Occipital lobe (tissue), 2 donors: Measurements from ENCODE around the gene L1TD1. TPM values are rescaled to one million over a fixed set of nuclear protein-coding genes. Genes with fewer than 3 reads are reported as not detected.
"Not testable (repeated sequence)": the region's sequence is repeated elsewhere in the genome, so short reads cannot be mapped to it uniquely, and the experiment has no call there.

Source experiments
- DNase-seq: peaks from one replicate; lab custom pipeline; 2025; lab: John Stamatoyannopoulos, UW
- total RNA-seq: library from RNA; depleted of rRNA; stranded (reverse); fragments of >200 nt; gene quantifications from one replicate; pipeline ENCODE4 v1.2.3, GENCODE V29; 2014

L1TD1 gene
- total RNA-seq, 1 donor from 2014 or later = not detected

DNA sequence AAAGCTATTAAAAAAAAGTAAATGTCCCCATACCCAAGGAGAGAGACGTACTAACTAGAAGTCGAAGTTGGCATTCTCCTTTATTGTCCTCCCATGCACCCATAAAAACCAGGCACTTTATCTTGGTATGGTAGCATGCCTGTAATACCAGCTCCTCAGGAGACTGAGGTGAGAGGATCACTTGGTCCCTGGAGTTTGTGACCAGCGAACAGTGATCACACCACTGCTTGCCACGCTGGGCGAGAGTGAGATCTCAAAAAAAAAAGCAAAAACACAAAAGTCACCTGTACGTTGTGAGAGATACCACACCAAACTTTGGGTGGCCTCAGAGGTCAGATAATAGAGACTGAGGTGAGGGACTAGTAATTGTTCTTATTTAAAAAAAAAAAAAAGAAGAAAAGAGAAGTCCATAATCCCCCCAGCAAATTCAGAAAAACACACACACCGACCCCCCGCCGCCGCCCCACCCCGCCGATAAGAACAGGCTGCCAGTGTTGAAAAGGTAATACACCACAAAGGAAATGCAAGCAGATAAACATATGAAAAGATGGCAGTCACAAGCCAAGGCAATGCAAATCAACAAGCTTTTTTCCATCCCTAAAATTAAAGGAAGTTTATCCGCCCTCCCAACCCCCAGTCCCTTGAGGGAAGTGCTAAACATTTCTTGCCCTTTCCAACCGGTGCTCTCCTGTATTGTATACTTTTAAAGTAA lies 3.6 kb downstream of the L1TD1 start:
- DNase-seq = no peak

DNA sequence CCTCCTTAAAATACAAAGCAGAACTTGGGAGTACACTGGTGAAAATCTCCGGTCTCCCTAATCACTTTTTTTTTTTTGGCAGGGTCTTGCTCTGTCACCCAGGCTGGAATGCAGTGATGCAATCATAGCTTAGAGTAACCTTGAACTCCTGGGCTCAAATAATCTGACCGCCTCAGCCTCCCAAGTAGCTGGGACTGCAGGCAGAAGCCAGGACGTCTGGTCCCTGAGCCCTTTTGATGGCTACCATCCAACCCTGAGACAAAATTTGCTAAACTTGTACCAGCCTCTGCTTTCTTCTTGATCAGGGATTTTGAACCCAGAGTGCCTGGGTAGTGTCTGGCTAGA lies 4.1 kb downstream of the L1TD1 start:
- DNase-seq = no peak

DNA sequence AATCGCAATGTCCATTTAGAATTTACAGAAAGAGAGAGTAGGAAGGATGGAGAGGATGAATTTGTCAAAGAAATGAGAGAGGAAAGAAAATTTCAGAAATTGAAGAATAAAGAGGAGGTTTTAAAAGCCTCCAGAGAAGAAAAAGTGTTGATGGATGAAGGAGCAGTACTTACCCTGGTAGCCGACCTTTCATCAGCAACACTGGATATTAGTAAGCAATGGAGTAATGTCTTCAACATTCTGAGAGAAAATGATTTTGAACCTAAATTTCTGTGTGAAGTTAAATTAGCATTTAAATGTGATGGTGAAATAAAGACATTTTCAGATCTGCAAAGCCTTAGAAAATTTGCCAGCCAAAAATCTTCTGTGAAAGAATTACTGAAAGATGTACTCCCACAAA lies 12.5 kb downstream of the L1TD1 start:
- no peak for DNase-seq

DNA sequence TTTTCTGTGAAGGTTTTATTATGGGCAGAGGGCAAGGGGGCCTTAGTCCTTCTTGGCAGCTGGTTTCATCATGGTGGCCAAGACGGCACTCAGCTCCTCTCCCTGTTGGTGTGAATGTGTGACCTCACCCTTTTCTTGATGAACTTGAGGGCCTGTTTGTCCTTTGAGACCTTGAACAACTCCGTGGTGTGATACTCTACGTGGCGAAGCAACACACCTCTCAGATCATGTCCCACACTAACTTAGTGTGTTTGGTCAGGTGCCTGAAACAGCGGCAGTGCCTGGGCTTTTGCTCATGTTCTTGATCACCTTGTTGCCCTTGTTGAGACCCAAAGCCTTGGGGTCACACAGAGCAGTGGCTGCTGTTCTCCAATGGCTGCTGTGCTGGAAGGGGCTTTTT lies 13.4 kb downstream of the L1TD1 start:
- no peak for DNase-seq

DNA sequence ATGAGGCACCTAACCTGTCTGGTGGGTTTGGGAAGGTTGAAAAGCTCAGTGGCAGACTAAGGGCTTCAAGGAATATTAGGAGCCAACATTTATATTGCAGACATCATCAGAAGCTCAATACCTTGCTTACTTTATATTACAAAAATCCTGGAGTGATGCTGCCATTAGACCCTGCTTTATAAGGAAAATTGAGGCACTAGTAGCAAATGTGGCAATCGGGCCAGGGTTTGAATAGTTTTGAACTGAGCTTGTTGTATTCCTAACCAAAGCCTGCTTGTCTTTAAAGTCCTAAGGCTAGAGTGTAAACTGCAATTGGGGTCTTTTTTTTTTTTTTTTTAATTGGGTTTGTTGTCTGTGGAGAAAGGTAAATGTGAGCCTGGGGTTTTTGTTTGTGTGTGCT lies 14.3 kb downstream of the L1TD1 start:
- DNase-seq = no peak

DNA sequence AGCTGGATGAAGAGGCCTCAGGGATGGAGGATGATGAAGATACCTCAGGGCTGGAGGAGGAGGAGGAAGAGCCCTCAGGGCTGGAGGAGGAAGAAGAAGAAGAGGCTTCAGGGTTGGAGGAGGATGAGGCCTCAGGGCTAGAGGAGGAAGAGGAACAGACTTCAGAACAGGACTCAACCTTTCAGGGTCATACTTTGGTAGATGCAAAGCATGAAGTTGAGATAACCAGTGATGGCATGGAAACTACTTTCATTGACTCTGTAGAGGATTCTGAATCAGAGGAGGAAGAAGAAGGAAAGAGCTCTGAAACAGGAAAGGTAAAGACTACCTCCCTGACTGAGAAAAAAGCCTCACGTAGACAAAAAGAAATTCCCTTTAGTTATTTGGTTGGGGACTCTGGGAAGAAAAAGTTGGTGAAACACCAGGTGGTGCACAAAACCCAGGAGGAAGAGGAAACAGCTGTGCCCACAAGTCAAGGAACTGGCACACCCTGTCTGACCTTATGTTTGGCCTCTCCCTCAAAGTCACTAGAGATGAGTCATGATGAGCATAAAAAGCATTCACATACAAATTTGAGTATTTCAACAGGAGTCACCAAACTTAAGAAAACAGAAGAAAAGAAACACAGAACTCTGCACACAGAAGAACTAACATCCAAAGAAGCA lies 15.4 kb downstream of the L1TD1 start:
- DNase-seq = no peak

DNA sequence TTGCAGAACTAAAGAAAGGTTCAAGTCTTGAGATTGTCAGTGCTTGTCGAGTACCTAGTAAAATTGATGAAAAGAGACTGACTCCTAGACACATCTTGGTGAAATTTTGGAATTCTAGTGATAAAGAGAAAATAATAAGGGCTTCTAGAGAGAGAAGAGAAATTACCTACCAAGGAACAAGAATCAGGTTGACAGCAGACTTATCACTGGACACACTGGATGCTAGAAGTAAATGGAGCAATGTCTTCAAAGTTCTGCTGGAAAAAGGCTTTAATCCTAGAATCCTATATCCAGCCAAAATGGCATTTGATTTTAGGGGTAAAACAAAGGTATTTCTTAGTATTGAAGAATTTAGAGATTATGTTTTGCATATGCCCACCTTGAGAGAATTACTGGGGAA lies 16.3 kb downstream of the L1TD1 start:
- DNase-seq = no peak

DNA sequence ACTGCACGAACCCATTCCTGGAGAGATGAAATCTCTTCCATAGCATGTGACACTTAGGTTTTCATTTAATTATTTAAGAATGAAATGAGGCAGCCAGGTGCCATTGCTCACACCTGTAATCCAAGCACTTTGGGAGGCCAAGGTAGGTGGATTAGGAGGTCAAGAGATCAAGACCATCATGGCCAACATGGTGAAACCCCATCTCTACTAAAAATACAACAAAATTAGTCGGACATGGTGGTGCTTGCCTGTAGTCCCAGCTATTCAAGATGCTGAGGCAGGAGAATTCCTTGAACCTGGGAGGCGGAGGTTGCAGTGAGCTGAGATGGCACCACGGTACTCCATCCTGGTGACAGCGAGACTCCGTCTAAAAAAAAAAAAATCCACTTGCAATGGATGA lies 17.8 kb downstream of the L1TD1 start:
- DNase-seq = no peak

DNA sequence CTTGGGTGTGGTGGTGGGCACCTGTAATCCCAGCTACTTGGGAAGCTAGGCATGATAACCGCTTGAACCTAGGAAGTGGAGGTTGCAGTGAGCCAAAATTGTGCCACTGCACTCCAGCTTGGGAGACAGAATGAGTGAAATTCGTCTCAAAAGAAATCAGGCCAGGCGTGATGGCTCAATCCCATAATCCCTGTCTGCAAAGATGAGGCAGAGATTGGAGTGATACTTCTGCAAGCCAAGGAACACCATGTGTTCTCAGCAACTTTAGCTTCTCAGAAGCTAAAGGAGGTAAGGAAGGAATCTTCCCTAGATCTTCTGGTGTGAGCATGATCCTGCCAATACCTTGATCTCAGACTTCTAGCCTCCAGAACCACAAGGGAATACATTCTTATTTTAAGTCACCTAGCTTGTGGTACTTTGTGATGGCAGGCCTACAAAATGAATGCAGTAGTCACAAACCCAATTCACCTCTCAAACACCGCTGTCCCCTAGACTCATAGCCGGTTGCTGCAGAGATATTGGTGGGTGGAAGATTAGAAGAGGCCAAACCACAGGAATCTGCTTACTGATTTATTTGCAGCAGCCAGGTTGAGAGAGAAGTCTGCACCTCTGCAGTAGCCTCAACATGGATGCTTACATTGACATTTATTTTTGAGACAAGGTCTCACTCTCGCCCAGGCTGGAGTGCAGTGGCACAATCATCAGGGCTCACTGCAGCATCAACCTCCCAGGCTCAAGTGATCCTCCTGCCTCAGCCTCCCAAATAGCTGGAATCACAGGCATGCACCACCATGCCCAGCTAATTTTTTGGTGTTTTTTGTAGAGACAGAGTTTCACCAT lies 18.6 kb downstream of the L1TD1 start:
- no peak for DNase-seq

DNA sequence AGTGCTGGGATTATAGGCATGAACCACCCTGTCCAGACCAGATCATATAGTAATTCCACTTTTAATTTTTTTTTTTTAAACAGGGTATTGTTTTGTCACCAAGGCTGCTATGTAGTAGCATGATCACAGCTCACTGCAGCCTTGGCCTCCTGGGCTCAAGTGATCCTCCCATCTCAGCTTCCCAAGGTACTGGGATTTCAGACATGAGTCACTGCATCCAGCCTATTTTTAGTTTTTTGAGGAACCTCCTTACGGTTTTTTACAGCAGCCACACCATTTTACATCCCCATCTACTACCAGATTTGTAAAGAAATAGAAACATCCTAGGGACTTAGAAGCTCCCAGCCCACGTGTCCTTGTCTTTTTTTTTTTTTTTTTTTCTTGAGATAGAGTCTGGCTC lies 24.0 kb downstream of the L1TD1 start:
- no peak for DNase-seq

DNA sequence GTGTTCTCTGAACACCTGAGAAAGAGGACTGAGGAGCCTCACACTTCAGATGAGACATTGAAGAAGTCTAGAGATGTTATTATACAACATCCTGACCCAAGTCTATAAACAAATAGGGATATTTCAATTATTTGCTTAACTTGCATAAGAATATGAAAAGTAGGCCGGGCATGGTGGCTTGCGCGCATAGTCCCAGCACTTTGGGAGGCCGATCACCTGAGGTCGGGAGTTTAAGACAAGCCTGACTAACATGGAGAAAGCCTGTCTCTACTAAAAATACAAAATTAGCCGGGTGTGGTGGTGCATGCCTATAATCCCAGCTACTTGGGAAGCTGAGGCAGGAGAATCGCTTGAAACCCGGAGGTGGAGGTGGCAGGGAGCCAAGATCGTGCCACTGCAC lies 25.8 kb downstream of the L1TD1 start:
- DNase-seq = not testable (repeated sequence)

DNA sequence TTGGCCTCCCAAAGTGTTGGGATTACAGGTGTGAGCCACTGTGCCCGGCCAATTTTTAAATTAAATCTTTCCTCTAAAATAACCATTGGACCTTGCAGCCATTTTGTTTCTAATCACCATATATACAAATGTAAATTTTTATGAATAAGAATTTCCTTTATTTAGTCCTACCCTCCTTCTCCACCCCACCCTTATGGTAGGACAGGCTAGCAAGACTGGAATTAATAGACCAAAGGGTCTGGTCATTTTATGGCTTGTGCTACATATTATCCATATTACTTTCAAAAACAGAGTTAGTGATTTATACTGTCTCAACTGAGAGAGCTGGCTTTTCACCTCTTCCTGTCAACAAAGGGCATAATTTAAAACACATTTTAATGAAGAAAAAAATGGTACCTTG lies 26.5 kb downstream of the L1TD1 start:
- DNase-seq = no peak

DNA sequence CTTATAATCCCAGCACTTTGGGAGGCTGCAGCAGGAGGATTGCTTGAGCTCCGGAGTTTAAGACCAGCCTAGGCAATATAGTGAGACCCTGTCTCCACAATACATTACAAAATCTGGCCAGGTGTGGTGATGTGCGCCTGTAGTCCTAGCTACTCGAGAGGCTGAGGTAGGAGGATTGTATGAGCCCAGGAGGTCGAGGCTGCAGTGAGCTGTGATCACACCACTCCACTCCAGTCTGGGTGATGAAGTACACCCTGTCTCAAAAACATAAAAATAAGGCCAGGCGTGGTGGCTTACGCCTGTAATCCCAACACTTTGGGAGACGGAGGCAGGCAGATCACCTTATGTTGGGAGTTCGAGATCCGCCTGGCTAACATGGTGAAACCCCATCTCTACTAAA lies 27.7 kb downstream of the L1TD1 start:
- DNase-seq = no peak

DNA sequence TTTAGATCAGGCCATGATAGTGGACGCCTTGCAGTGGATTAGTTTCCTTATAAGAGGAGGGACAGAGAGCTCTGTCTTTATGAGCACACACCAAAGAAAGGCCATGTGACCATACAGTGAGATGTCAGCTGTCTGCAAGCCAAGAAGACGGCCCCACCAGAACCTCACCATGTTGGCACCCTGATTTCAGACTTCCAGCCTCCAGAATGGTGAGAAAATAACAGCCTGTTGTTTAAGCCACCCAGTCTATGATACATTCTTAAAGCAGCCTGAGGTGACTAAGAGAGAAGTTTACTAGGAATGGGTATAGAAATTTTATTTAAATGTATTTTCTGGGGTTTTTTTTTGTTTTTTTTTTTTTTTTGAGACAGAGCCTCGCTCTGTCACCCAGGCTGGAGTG lies 29.5 kb downstream of the L1TD1 start:
- no peak for DNase-seq

DNA sequence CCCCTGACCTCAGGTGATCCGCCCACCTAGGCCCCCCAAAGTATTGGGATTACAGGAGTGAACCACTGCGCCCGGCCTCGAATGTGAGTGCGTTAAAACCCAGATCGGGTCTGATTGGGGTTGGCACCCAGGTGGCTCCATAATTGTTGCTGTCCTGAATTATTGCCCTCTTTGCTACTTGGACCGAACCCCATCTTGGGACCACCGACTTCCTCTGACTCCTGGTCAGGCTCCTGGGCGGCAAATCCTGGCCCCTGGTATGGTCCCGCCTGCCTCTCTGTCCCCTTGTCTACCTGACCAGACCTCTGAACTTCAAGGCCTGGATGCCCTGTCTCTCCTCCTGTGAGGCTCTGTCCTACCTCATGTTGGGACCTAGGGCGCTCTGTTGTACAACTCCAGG lies 32.8 kb downstream of the L1TD1 start:
- no peak for DNase-seq

DNA sequence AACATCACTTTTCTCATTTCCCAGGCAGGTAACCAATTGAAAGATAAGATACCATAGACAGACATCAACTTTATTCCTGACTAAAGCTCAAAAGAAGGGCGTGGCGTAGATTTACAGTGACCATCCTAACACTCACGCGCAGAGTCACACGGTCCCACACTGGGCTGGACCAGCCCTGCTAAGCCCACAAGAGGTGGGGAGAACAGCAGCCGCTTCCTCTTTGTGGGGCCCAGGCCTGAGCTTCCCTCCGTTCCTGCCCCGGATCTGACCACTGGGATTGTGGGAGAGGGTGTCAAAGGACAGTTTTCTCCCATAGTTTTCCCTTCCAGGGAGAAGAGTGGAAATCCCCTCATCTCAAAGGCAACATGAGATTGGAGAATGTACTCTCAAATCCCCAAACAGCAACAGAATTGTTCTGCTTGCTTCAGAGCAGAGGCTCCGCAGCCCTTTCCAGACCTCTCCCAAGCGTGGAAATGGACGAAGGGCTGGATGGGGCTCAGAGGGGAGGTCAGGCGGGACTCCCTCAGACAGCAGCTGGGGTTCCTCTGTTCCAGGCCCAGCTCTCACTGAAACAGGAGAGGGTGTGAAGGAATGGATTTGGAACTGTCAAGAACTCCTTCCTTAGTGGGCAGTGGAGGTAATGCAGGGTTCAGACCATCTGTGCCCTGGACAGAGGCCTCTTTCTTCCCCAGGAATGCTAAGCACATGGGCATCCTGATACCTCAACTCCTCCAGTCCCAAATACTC lies 33.7 kb downstream of the L1TD1 start:
- DNase-seq = no peak

DNA sequence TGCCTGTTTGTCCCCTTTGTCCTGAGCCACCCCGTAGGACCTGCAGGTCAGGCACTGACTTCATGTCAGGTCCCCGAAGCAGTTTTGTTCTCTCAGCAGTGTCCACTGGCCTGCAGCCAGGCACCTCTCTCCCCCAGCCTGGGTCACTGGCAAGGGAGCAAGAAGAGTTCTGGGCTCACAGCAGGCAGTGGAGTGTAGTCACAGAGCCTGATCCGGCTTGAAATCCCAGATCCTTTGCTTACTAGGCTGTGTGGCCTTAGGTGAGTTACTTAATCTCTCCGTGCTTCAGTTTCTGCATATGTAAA lies 34.2 kb downstream of the L1TD1 start:
- DNase-seq = no peak

DNA sequence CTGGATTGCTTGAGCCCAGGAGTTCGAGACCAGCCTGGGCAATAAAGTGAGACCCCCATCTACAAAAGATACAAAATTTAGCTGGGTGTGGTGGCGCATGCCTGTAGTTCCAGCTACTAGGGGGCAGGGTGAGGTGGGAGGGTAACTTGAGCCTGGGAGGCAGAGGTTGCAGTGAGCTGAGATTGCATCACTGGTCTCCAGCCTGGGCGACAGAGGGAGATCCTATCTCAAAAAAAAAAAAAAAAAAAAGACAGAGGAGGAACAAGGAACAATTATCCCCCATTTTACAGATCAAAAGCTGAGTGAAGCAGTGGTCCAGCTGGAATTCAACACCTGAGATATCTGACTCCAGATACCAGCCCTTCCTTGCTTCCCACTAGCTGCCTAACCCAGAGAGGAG lies 34.8 kb downstream of the L1TD1 start:
- DNase-seq = no peak

DNA sequence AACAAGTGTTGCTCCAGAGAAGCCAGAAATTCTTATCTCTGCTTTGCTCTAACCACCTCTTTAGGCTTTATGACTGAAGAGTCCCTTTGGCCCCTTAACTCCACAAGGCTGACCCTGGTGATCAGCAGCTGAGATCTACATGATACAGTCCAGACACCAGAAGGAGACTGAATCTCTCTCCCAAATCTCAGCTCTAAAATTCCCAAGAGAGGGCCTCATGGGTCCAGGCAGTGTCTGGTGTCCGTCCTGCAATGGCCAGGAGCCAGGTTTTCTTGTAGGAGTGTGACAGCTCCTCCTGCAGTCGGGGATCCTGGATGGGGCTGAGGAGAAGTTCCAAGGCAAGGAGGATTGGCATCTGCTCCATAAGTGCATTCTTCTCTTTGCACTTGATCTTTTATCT lies 35.3 kb downstream of the L1TD1 start:
- DNase-seq = no peak

DNA sequence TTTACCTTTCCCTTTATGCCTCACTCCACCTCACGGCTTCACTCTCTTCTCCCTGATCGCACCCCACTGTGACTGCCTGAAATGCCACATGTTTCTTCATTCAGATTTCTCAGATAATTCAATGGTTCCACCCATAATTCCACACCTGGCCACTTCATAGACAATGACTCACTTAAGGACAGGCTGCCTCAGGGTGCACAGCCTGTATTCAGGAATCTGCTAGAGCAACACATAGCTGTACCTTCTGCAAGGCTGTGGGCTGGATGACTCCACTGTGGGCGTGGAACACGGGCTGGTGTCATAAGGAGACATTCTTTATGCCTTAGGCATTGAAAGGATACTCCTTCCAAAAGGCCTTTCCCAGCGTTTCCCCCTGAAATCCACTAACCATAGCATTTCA lies 36.1 kb downstream of the L1TD1 start:
- DNase-seq = no peak

DNA sequence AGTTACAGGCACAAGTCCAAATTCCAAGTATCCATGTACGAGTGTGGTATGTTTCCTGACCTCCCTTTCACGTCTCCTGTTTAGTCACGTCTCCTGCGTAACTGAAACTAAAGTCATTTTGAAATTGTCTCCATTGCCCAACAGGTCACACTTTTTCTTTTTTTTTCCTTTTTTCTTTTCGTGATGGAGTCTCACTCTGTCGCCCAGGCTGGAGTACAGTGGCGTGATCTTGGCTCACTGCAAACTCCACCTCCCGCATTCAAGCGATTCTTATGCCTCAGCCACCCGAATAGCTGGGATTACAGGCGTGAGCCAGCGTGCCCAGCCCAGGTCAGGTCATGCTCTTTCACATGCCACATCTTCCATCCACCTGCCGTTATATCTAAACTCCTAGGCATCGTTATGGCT lies 38.2 kb downstream of the L1TD1 start:
- no peak for DNase-seq

DNA sequence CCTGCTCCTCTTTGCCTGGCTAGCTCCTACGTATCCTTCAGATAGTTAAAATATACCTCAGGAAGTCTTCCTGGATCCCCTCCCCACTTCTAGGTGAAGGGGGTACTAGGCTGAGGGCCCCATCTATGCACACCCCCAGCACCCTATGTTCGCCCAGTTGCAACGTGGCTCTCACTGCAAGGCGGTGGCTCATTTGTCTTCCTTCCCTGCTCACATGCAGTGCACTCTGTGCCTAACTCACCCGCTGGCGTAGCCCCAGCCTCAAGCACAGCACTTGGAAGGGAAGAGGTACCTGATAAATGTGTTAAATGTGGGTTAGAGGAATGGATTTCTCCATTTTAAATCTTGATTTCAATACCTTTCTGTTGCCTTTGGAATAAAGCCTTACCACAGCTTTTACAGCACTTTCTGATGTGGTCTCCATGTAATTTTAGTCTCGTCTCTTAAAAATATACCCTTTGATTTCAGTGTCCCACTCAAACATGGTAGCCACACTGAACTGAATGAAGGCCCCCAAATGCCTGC lies 39.3 kb downstream of the L1TD1 start:
- no peak for DNase-seq
